Activated T-cell treated with anti-CD3 and anti-CD28 coated beads for 48 hours (primary cell): Measurements from ENCODE around the gene AK1.

Experiments
- DNase-seq: peaks from one replicate; pipeline ENCODE4 v3.0.0-alpha.2; 2020; ENCODE audit warnings: low read depth

AK1 gene, protein sequence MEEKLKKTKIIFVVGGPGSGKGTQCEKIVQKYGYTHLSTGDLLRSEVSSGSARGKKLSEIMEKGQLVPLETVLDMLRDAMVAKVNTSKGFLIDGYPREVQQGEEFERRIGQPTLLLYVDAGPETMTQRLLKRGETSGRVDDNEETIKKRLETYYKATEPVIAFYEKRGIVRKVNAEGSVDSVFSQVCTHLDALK

DNA sequence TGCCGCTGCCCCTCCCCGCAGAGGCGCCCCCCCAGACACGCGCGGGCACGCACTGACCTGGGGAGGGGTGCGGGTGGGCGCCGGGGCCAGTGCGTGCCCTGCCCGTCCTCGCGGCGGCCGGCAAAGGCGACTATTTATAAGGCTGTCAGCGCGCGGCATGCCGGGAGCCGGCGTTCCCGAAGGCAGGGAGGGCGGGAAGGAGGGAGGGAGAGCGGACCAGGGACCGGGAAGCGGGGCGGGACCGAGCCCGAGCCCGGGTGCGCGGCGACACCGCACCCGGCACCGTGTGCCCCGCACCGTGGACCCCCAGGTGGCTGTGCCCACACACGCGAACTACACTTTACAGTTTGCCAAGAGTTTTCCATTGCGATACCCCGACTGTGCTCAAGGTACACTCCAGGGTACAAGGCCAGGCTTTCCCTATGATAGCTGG is at the start of gene AK1:
AK1 (minus strand) TSS at position 110 of the 433 bp plus-strand sequence. CDS start 3,058 bp downstream, outside the sequence.
- DNase-seq = no peak

DNA sequence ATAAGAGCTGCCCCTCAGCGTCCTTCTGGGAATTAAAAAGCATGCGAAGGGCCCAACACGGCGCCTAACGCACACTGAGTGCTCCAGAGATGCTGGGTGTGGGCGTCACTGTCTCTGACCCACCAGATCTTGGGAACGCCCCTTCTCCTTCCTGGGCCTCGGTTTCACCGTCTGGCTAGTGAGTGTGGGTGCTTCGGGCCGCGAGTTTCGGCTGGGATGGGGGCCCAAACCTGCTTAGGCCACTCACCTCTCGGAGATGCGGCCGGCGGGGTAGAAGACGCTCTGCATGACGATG is 49.4 kb upstream of the AK1 start:
- no peak for DNase-seq

DNA sequence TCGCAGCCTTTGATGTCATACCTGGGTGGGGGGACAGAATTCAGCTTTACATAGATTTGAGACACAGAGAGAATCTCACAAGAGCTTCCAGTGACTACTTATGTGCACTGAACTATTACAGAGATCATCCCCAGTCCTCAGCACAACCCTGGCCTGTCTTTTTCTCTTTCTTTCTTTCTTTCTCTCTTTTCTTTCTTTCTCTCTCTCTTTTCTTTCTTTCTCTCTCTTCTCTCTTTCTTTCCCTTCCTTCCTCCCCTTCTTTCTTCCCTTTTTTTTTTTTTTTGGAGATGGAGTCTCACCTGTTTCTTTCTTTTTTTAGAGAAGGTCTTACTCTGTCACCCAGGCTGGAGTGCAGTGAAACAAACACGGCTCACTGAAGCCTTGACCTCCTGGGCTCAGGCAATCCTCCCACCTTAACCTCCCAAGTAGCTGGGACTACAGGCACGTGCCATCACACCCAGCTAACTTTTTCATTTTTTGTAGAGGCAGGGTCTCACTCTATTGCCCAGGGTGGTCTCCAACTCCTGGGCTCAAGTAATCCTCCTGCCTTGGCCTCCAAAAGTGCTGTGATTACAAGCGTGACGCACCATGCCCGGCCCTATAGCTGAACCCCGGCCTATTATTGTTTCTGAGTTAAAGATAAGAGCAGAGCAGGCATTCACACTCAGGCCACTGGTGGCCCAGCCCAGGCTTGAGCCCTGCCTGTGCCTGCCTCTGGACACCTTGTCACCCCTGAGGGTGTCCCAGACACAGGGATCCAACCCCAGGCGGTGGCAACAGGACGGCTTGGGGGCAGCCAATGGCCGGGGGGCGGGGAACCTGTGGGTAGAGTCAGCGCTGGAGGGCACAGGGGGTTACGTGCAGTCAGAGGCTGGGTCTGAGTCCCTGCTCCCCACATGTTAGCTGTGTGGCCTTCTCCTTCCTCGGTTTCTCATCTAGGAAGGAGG is 48.8 kb upstream of the AK1 start:
- no peak for DNase-seq

DNA sequence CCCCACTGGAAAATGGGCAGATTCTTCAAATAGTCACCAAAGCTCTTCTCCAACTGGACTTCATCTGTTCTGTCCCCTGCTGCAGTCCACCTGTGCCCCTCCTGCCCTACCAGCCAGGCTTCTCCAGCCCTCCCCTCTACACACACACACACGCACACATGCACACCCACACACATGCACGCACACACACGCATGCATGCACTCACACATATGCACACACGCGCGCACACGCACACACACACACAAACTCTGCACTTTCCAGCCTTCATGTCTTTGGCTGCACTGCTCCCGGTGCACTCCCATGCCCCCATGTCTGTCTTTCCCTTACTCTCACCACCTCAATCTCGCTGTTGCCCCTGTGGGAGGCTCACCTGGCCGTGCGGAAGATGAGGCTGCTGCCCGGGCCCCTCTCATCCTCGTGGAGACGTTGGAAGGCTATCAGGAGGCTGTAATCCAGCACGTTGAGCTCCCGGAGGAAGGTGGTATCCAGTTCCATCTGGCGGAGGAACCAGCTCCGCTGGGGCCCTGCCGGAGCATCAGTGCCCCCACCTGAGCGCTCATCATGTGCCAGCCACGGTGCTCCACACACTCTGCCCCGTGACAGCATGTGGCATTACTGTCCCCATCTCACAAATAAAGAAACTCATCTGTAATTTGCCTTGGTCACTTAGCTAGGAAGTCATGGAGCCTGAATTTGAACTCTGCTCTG is 47.4 kb upstream of the AK1 start:
- no peak for DNase-seq

DNA sequence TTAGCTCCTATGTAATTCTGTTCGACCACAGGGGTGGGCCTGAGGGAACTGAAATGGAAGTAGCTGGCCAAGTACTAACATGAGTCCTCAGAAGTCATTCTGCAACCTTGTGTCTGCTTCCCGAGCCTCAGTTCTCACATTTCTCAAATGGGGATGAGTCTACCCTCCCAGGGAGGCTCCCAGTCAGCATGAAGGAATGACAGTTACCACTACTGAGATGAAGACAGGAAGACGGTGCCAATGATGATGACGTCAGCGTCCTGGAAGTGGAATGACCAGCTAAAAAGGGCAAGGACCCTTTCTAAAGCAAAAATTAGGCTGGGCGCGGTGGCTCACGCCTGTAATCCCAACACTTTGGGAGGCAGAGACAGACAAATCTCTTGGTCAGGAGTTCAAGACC is 46.3 kb upstream of the AK1 start:
- DNase-seq = no peak

DNA sequence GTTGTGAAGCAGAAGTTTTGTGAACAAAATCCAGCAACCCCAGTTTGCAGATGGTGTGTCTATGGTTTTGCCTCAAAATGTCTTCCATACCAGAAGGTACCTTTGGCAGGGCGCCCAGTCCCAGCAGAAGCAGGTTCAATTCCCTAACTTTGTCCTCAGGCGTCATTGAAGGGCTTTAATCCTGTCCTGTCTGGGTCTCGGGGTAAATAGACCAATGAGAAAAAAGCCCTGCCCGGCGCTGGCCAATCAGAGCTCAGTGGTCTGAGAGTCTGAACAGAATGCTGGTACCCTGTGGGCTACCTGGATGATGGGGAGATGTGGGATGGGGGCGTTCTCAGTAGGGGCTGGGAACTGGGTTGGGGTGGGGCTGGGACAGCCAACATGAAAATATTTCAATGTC is 45.6 kb upstream of the AK1 start:
- no peak for DNase-seq

DNA sequence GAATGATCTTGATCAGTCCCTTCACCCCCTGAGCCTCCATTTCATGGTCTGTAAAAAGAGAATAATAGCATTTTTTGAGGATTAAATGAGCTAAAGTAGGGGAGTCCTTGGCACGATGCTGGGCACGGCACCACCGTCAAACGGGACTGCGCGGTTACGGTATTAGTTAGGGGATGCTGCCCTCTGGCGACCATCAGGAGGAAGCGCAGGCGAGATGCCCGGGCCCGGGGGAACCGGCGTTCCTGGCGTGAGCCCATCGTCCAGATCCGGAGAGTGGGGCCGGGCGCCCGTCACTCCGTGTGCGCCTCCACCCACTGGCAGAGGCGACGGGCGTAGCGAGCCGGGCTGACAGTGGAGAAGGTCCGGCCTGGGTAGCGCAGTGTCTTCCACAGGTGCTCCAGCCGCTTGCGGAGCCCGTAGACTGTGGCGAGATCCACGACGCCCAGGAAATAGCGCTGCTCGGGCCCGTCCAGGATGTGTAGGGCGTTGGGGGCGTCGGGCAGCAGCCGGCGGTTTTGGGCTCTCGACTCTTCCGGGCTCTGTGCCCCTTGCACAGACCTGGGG is 44.2 kb upstream of the AK1 start:
- DNase-seq = peak; percentile 69

DNA sequence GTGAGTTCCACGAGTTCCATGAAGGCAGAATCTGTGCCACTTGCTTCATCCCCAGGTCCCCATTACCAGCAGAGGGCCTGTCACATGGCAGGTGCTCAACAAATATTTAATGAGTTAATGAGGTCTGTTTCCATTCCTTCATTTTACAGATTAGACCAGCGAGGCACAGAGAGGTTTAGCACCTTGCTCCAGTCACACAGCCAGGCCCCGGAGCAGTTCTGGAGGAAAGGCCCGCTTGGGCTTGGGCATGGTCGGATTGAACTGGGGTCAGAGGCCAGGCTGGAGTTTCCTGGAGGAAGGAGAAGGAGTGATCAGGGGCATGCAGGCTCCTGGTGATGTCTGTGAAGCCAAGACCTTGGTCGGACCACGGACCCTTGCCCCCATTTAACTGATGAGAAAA is 43.3 kb upstream of the AK1 start:
- no peak for DNase-seq

DNA sequence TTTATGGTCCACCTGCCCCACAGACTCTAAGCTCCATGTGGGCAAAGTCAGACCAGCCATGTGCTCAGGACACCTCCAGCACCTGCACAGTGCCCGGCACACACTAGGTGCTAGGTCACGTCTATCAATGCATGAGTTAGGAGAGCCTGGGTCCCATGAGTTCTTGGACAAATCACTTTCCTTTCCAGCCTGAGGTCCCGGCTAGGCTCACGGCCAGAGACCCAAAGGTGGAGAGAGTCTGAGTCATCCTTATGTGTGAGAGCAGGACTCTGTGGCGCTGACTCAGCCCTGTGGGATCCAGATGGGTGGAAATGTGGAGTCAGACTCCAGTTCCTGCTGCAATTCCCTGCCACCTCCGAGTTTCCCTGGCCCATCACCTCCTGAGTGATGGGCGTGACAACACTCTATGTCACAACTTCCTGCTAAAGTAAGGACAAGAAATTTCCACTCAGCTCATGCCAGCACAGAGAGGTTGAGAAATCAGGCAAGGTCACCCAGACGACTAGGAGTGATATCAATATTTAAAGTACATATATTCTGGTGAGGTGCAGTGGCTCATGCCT is 41.9 kb upstream of the AK1 start:
- no peak for DNase-seq

DNA sequence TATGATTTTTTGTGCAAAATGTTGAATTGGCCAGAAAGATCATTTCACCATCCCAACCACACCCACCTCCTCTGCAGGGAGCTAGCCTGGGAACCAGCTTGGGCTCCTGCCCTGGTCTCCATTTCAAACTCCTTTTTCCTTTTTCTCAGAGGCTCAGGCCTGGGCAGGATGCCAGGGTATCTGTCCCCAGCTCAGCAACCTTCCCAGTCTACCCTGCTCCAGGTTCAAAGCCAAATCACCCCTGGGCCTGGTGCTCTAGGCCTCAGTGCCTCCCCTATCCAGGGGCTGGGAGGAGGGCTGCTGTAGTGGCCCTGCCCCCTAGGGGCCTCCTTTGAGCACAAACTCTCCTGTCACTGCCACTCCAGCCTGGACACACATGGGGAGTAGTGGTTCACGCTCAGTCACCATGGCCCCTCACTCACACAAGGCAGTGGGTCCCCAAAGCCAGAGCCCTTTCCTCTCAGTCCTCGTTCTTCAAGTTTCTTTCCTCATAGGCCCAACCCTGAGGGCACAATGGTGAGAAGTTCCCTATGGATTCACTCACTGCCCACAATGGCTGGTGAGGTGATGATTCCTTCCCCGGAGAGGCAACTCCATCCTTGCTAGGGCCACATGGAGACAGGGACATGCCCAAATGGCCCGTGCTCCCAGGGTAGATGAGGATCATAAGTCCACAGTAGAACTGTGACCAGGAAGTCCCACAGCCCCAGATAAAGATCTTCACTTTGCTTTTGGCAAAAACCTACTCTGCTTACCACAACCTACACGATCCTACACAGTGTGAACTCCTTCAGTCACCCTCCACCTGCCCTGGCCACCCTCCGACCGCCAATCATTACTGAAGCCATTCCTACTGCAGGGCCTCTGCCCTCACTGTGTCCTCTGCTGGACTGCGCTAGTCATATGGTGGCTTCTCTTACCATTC is 41.0 kb upstream of the AK1 start:
- no peak for DNase-seq

DNA sequence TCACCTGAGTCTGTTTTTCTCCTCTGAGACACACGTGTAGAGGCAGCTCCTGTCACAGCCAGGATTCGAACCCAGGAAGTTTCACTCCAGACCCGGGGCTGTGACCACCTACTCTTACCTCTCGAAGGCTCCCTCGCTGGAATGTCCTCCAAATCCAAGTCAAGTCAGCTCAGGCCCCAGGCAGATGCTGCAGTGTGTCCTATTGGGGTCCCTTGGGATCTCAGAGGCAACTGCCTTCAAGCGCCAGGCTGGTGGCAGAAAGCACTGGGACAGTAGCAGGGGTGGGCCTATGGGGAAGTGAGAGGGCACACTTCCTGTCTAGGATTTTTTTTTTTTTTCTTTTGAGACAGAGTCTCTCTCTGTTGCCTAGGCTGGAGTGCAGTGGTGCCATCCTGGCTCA is 40.1 kb upstream of the AK1 start:
- no peak for DNase-seq

DNA sequence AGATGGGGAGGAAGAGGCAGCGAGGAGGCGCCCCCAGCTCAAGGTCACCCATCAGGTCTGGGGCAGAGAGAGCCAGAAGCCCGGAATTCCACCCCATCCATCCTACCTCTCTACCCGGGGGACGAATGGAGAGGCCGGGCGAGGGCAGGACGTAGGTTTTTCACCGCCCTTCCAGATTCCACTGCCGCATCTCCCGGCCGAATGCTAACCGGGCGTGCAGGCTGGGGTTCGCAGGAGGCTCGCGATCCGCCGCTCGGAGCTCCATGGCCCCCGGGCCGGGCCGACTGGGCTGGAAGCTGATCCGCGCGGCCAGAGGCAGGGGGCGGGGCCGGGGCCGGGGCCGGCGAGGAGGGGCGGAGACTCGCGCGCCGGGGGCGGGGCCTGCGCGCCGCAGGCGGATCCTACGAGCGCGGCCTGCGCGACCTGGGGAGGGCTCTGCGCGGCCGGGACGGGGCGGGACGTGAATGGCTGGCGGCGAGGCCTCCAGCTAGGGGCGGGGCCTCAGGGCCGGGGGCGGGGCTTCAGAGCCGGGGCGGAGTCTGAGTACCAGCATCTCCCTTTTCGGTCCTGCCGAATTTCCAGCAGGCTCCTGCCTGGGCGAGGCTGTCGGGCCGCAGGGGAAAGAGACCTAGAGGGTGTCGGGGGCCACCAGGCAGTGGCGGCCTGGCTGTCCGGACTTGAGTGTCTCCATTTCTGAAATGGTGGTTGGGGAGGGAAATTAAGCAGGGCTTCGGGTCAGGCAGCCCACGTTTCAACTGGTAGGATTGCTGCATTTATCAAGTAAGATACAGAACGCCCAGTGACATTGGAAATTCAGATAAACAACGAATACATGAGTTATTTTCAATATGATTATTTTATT is 39.5 kb upstream of the AK1 start, which contains the start of gene ST6GALNAC4:
ST6GALNAC4 (minus strand) TSS at position 322 of the 862 bp plus-strand sequence. CDS start 622 bp downstream, outside the sequence.
- peak; percentile 97 for DNase-seq

DNA sequence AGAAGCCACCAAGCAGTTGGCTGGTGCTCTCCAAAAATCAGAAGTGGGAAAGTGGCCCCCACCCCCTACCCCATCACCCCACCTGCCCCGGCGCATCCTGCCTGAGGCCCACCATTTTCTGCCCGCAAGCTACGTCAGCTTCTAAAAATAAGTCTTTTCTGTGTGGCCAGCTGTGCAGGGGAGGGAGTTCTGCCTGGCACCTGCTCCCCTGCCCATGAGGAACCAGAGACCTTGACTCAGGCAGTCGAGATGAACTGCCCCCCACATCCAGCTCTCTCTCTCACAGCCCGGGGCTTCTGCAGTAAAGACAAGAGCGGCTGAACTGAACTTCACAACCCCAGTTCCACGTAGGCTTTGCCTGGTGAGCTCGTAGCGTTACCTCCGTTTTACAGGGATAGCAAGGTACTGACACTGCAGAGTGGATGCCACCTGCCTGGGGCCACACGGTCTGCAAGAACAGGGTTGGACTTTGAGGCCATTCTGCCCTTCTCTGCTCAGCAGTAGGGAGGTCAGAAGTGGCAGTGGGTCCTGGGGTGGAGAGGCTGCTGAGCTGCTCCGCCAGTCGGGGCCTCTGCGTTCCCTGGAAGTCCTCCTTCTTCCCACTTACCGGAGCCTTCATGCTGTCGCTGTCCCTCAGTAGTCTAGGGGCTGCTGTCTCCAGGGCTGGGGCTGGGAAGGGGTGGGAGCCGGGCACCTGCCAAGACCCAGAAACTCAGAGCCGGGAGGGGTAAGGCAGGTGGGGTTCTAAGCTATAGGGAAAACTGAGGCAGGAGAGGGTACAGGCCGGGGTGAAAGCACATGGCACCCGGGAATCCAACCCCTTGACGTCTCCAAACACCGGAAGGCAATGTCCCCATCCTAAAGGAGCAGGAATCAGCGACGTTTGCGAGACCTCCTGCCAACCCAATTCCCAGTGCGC is 38.6 kb upstream of the AK1 start:
- no peak for DNase-seq

DNA sequence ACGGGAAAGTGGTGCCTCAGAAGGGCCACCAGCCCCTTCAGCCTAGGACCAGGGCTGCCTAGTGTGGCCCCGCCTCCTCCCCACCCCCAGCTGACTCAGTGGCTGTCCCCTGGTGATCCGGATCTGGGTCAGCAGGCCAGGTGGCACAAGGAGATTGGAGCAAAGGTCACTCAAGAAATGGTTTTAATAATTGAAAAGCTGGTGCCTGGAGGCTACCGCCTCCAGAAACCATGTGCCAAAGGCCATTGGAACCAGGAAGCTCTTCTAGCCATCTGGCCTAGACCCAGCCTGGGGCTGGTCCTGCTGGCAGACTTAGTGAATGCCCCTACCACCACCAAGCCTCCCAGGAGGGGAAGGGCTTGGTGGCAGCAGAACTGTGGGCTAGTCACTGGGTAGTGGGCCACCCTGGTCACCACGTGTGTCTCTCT is 37.9 kb upstream of the AK1 start:
- no peak for DNase-seq

DNA sequence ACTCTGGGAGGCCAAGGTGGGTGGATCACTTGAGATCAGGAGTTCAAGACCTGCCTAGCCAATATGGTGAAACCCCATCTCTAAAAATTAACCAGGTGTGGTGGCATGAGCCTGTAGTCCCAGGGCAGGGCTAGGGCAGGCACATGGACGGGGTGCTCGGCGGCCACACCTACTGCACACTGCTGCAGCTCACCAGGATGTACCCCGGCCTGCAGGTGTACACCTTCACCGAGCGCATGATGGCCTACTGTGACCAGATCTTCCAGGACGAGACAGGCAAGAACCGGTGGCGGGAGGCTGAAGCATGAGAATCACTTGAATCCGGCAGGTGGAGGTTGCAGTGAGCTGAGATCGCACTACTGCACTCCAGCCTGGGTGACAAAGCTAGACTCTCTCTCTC is 36.2 kb upstream of the AK1 start:
- no peak for DNase-seq

DNA sequence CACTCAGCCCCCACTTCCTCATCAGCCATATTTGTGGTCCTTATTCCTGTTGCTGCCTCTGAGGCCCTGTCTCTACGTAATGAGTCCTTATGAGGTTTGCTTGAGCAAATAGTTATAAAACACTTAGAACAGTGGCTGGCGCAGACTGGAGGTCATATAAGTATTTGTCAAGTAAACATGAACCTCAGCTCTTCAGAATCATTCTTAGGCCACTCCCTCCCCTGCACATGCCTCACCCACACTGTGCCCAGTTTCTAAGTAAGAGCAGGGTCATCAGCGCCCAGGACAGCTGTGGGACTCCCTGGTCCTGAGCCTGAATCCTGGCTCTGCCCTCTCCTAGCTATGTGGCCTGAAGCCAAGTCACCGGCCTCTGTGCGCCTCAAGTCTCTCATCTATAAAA is 35.4 kb upstream of the AK1 start:
- DNase-seq = no peak

DNA sequence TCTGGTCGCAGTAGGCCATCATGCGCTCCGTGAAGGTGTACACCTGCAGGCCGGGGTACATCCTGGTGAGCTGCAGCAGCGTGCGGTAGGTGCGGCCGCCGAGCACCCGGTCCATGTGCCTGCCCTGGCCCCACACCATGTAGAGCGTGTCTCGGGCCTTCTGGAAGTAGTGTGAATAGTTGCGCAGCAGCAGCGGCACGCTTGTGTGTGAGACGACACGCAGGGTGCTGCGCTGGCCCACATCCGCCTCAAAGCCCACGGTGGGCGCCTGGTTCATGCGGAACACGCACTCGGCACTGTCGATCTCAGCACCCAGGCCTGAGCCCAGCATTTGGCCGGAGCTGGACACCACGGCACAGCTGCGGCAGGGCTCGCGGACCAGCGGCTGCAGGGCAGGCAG is 34.8 kb upstream of the AK1 start:
- DNase-seq = no peak

DNA sequence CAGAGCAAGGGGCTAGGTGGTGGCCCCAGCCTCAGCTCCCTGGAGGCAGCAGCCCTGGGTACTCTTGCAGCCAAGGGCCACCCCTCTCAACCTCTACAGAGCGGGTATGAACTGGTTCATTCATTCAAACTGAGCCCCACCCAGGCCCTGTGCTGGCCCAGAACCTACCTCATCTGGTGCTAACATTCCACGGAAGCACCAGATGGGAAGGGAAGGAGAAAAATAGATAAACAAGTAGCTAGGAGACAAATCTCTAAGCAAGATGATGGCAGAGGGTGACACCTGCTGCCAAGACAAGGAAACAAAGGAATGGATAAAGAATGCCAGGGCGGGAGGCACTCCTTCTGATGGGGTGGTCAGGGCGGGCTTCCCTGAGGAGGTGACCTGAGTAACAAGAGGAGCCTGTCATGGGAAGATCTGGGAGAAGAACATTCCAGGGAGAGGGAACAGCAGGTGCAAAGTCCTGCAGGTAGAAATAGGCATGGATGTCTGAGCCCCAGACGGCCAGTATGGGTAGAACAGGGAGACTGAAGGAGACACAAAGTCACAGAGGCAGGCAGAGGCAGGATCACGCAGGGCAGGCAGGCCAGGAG is 33.2 kb upstream of the AK1 start:
- no peak for DNase-seq

DNA sequence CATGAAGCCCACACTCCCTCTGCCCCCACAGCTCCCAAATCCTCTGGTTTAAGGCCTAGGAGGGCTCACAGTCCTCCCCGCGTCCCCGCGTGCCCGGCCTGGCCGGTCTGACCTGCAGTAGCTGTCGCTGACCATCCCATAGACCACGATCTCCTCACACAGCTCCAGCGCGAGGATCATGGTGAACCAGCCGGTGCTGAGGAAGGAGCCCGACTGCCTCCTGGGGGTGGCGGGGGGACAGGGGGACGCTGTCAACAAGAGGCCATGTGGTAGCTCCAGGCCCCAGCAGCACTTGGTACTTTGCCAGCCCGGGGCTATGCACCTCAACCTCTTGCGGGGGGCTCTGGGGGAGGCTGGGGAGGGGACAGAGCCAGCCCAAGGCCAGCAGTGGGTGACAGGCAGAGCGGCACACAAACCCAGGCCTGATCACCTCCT is 32.4 kb upstream of the AK1 start:
- DNase-seq = no peak
